GM18511 (cell line): Measurements from ENCODE around the gene FBXO40.
"Not testable (repeated sequence)": the region's sequence is repeated elsewhere in the genome, so short reads cannot be mapped to it uniquely, and the experiment has no call there.

Source experiments
- ATAC-seq: cut with Tn5 transposase; IDR thresholded peaks from one replicate; pipeline ENCODE4 v1.9.1; 2021; ENCODE audit warnings: mild to moderate bottlenecking, moderate library complexity; ENCODE audit not compliant: unreplicated experiment

Gene FBXO40

GRCh38 chr3:121592856-121593702 lies at the start of gene FBXO40:
FBXO40 (plus strand) TSS chr3:121593379; CDS start chr3:121620576, 27,197 bp downstream.
- ATAC-seq, result no peak

GRCh38 chr3:121545049-121545573 lies 48.1 kb upstream of the FBXO40 start:
- peak; percentile 0 for ATAC-seq

GRCh38 chr3:121545574-121546455 lies 47.4 kb upstream of the FBXO40 start, which contains the start of gene POLQ:
POLQ (minus strand) TSS chr3:121545988; CDS start chr3:121545877, 111 bp downstream.
- ATAC-seq, result peak; percentile 79

- ATAC-seq, result no peak
These were observed 40.8 kb upstream of the FBXO40 start for GRCh38 chr3:121552379-121552778.

- no peak for ATAC-seq
These were observed 40.4 kb upstream of the FBXO40 start for GRCh38 chr3:121552797-121553196.

- no peak for ATAC-seq
These were observed 35.7 kb upstream of the FBXO40 start for GRCh38 chr3:121557426-121557934.

GRCh38 chr3:121562148-121562547 lies 31.0 kb upstream of the FBXO40 start:
- no peak for ATAC-seq

GRCh38 chr3:121566773-121567172 lies 26.4 kb upstream of the FBXO40 start:
- ATAC-seq, result no peak

GRCh38 chr3:121567649-121568048 lies 25.5 kb upstream of the FBXO40 start, which contains the start of gene ARGFX:
ARGFX (plus strand) TSS chr3:121567949; CDS start chr3:121570714, 2,765 bp downstream.
- ATAC-seq, result no peak

- ATAC-seq, result no peak
These were observed 18.7 kb upstream of the FBXO40 start for GRCh38 chr3:121574449-121574848.

GRCh38 chr3:121581691-121582090 lies 11.5 kb upstream of the FBXO40 start:
- no peak for ATAC-seq

GRCh38 chr3:121584418-121584817 lies 8.8 kb upstream of the FBXO40 start:
- no peak for ATAC-seq

GRCh38 chr3:121593806-121594205 lies 627 bp downstream of the FBXO40 start:
- ATAC-seq, result not testable (repeated sequence)

GRCh38 chr3:121594850-121595249 lies 1.7 kb downstream of the FBXO40 start:
- ATAC-seq, result no peak

GRCh38 chr3:121595765-121596406 lies 2.7 kb downstream of the FBXO40 start:
- ATAC-seq, result no peak

GRCh38 chr3:121598564-121598963 lies 5.4 kb downstream of the FBXO40 start:
- ATAC-seq, result no peak

GRCh38 chr3:121599900-121600299 lies 6.7 kb downstream of the FBXO40 start:
- ATAC-seq, result not testable (repeated sequence)

- ATAC-seq, result no peak
These were observed 8.1 kb downstream of the FBXO40 start for GRCh38 chr3:121601212-121601812.

- no peak for ATAC-seq
These were observed 11.6 kb downstream of the FBXO40 start for GRCh38 chr3:121604759-121605158.

GRCh38 chr3:121606106-121606505 lies 12.9 kb downstream of the FBXO40 start:
- ATAC-seq, result no peak
